K562 (cell line): Measurements from ENCODE around the gene IDNK. TPM values are rescaled to one million over a fixed set of nuclear protein-coding genes. Genes with fewer than 3 reads are reported as not detected.
A peak's percentile ranks its signal among the peaks of the same experiment; 100 is the strongest.

ENCODE experiments used
- ATAC-seq: fragments of 200-7000 bp; cut with Tn5 transposase; 3 replicates; pipeline ENCODE4 v1.9.1; 2020; ENCODE audit warnings: moderate library complexity
- BruUV-seq: library from RNA; stranded (reverse); fragments of 400-500 nt; replicated peaks from 2 replicates; lab custom pipeline; 2021; lab: Mats Ljungman, UMichigan
- CTCF ChIA-PET: fragments of 300-600 bp; formaldehyde crosslinking; extraction: SDS; loops from one replicate; lab custom pipeline; 2021; ENCODE audit warnings: low intra/inter-chr PET ratio; lab: Yijun Ruan, JAX
- POLR2A ChIA-PET: fragments of 300-600, 350-650 bp; sonication (Branson Sonifier 250); formaldehyde crosslinking; extraction: SDS; loops from one replicate; lab custom pipeline; 2021; ENCODE audit warnings: antibody characterized with exemption, inconsistent platforms; lab: Yijun Ruan, JAX
- DNase-seq, 4 experiments: peaks; one replicate each; pipeline versions ENCODE4 v3.0.0 to v3.0.0-alpha.2; 2011 to 2018; ENCODE audit warnings: low spot score in 3 of 4, mixed read lengths in 3 of 4; ENCODE audit errors: extremely low read depth in 1 of 4
- FAIRE-seq: peaks from 2 replicates; lab custom pipeline; 2011; peaks lifted over from hg19 to GRCh38; lab: Jason Lieb, UNC
- H2AFZ ChIP-seq: 2 replicates; pipeline ENCODE4 v1.6.0; 2011; ENCODE audit warnings: low read depth, low read length, control low read depth, inconsistent platforms
- H3K27ac ChIP-seq: fragments of 200-600 bp; 3 replicates; pipeline ENCODE4 v1.8.0; 2011; ENCODE audit warnings: low read depth, mild to moderate bottlenecking, control low read depth, inconsistent platforms, low read length, moderate library complexity, mixed read lengths; ENCODE audit errors: extremely low read depth
- H3K27me3 ChIP-seq, 2 experiments: fragments of 300-600 bp in 1 of 2; 2 replicates in 1 of 2; 3 replicates in 1 of 2; pipeline versions ENCODE4 v1.6.0 to v1.8.0; 2011; ENCODE audit warnings: inconsistent platforms in 2 of 2, low read length in 2 of 2, mild to moderate bottlenecking in 1 of 2, mixed read lengths in 1 of 2, moderate library complexity in 1 of 2; ENCODE audit not compliant: control insufficient read depth in 2 of 2, insufficient read depth in 2 of 2
- H3K36me3 ChIP-seq: fragments of 300-600 bp; 3 replicates; pipeline ENCODE4 v1.8.0; 2011; ENCODE audit warnings: mild to moderate bottlenecking, low read length, inconsistent platforms; ENCODE audit not compliant: control insufficient read depth, insufficient read depth
- H3K4me1 ChIP-seq, 2 experiments: fragments of 200-600 bp in 1 of 2; replicated peaks in 1 of 2; 2 replicates in 1 of 2; 3 replicates in 1 of 2; pipeline versions ENCODE4 v1.5.1 to v1.8.0; 2011; ENCODE audit warnings: inconsistent platforms in 2 of 2, low read length in 2 of 2, mild to moderate bottlenecking in 1 of 2, mixed read lengths in 1 of 2, moderate library complexity in 1 of 2; ENCODE audit not compliant: control insufficient read depth in 2 of 2, insufficient read depth in 2 of 2
- H3K4me2 ChIP-seq: 2 replicates; pipeline ENCODE4 v1.6.1; 2011; ENCODE audit warnings: low read length, control low read depth, inconsistent platforms, mixed read lengths; ENCODE audit not compliant: insufficient read depth
- H3K4me3 ChIP-seq: fragments of 200-600 bp; sonication (generic), shearing (Covaris generic); 2 replicates; pipeline ENCODE4 v1.5.1; 2016; ENCODE audit warnings: control low read depth, inconsistent platforms
- H3K79me2 ChIP-seq: fragments of 200-600 bp; 3 replicates; pipeline ENCODE4 v1.8.0; 2011; ENCODE audit warnings: low read length, inconsistent platforms; ENCODE audit not compliant: control insufficient read depth, insufficient read depth
- H3K9ac ChIP-seq, 2 experiments: 2 replicates each; pipeline versions ENCODE4 v1.6.0 to v1.6.1; 2011; ENCODE audit warnings: low read depth in 2 of 2, low read length in 2 of 2, control low read depth in 1 of 2, inconsistent platforms in 1 of 2, mild to moderate bottlenecking in 1 of 2, mixed read lengths in 1 of 2; ENCODE audit not compliant: insufficient read depth in 1 of 2
- H3K9me1 ChIP-seq: one replicate; pipeline ENCODE4 v1.6.0; 2011; ENCODE audit warnings: inconsistent platforms, mild to moderate bottlenecking, low read length, moderate library complexity; ENCODE audit not compliant: control insufficient read depth, insufficient read depth
- H3K9me3 ChIP-seq: replicated peaks from 2 replicates; pipeline ENCODE4 v1.5.1; 2011; ENCODE audit warnings: low read depth, low read length, inconsistent platforms; ENCODE audit not compliant: control insufficient read depth, insufficient read depth
- H4K20me1 ChIP-seq: replicated peaks from 2 replicates; pipeline ENCODE4 v1.6.1; 2011; ENCODE audit warnings: low read length, inconsistent platforms, mixed read lengths; ENCODE audit not compliant: control insufficient read depth, insufficient read depth
- CHD1 ChIP-seq: fragments of 200-600 bp; sonication (generic); IDR thresholded peaks from one replicate; pipeline ENCODE4 v1.6.1; 2012; ENCODE audit warnings: mild to moderate bottlenecking, moderate library complexity, low read length, inconsistent platforms
- FOXK2 ChIP-seq, 2 experiments: fragments of 450-650 bp; IDR thresholded peaks in 1 of 2; conservative IDR thresholded peaks in 1 of 2; 2 replicates each; pipeline ENCODE4 v1.6.1; 2016; ENCODE audit warnings: low read depth in 2 of 2, mild to moderate bottlenecking in 1 of 2
- MEF2D ChIP-seq: conservative IDR thresholded peaks from 2 replicates; pipeline ENCODE4 v1.6.1; 2016; ENCODE audit warnings: low read depth, missing genetic modification characterization, missing compliant biosample characterization
- WGBS: fragments of 100-300 bp; shearing (Covaris generic); methylation state at CpG from one replicate; pipeline ENCODE4 v1.1.6; 2016; ENCODE audit warnings: low coverage, mixed read lengths; ENCODE audit not compliant: insufficient coverage; ENCODE audit errors: missing lambda C conversion rate; 5-methylcytosine and 5-hydroxymethylcytosine counted together
- in situ Hi-C: fragments of 300-500 bp; cut with MboI; formaldehyde crosslinking; loops from 4 replicates; pipeline ENCODE4 v1.15.0; 2018; ENCODE audit warnings: inconsistent platforms, mixed read lengths
- intact Hi-C: fragments of 100-400 bp; cut with micrococcal nuclease; formaldehyde crosslinking; loops from 2 replicates; pipeline ENCODE4 v1.14.2; 2022
- polyA plus RNA-seq, 8 experiments: library from polyadenylated mRNA; depleted of rRNA in 4 of 8; stranded (reverse) in 5 of 8; unstranded in 3 of 8; fragments of >200 nt; fragmentation: Nextera tagmentation in 2 of 8; fragmentation: Illumina TruSeq in 1 of 8; extraction: Ambion mirVana in 2 of 8; extraction: Trizol in 1 of 8; gene quantifications; 2 replicates each; pipeline versions ENCODE4 v1.2.1 to v1.2.3, GENCODE V29; 2011 to 2014; ENCODE audit warnings: inconsistent platforms in 1 of 8, missing spikeins in 1 of 8
- small RNA-seq: library from RNA; depleted of rRNA; stranded (forward); fragments of <200 nt; gene quantifications from one replicate; pipeline ENCODE3, GENCODE V24; 2014
- total RNA-seq, 7 experiments: library from RNA; depleted of rRNA in 6 of 7; stranded (reverse); fragments of >200 nt in 6 of 7; fragmentation: Illumina TruSeq in 2 of 7; extraction: Trizol in 2 of 7; gene quantifications; 2 replicates each; pipeline versions ENCODE4 v1.2.1 to v1.2.3, GENCODE V29; 2011 to 2021; ENCODE audit warnings: low replicate concordance in 1 of 7

Gene IDNK
- total and polyA plus RNA-seq, 9 of the 15 experiments (the other 6 are each of a cell fraction or from before 2014, with no cell fraction given): 0.41 to 1.1 (median 0.55) TPM

DNA sequence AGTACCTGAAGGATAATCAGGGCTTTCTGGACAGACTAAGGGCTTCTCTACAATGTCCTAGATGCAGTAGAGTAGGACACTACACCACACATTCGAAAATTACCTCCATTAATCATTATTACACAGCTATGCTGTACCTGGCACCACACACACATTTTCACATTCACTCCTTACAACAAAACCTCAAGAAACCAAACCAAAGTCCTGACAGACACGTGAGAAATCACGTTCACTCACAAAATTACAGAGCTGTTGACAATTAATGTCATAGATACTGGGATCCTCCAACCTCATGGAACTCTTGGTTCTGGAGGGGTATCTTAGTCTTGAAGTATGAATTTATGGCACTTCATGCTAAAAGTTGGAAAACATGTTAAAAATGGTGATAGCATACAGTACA, 68.5 kb downstream of the IDNK start:
- 81% methylated on average over 3 of the region's 3 CpGs for WGBS
- Histone ChIP-seq H3K9me1 (no peaks in the 10 kb centered on the region), H2AFZ (no peak overlapping the region), H3K4me3 (no peak overlapping the region), H3K36me3 (0 out of 3 replicates have a peak, but pooled peaks cover 8% of the 10 kb centered on the region), H3K9me3 (no peaks in the 10 kb centered on the region), H3K4me2 (no peak overlapping the region), H3K27me3 (no peaks in the 10 kb centered on the region), H3K27ac (no peak overlapping the region), H3K9ac (no peak overlapping the region), H4K20me1 (peaks cover 24% of the 10 kb centered on the region), H3K4me1 (no peaks in the 10 kb centered on the region; a peak in 1 of 5 replicates), H3K79me2 (peaks cover 98% of the 10 kb centered on the region)
- BruUV-seq: no TSS peak
- peak; percentile 32; the same call in 2 of the 3 replicates for ATAC-seq
- no peak for DNase-seq
- intact Hi-C loops (no loop called here), in situ Hi-C loops (no loop called here)
- CTCF ChIA-PET: no interaction called here
- TF ChIP-seq FOXK2 (conservative IDR thresholded peaks at IDR 0.05 in 1 of 2, IDR thresholded peaks at IDR 0.05 in 1 of 2; ENCODE audit: low read depth in 2 of 2): no peak
- TF ChIP-seq CHD1: no peak
- no peak for TF ChIP-seq MEF2D (tag)
- no peak for FAIRE-seq
- POLR2A ChIA-PET: interaction anchor here (1.0 to 2.2 kb wide), 2 partner anchors 17 to 25 kb away, joined by 4 to 9 read pairs; partner anchors contain the start of gene UBQLN1

Small RNA genes lying within 50 kb of the gene (small RNA-seq; reads per million reads assigned to genes)
- gene RNU4-15P: not detected

Other genes with a start within 250 kb of the IDNK start
- gene FRMD3, start 84.7 kb upstream of the IDNK start, total RNA-seq (2014; rRNA removed): 0.09 and 0.33 TPM in 2 replicates
- 0.26 and 0.36 TPM in 2 replicates for gene FRMD3, start 84.7 kb upstream of the IDNK start, total RNA-seq (2014; rRNA removed; fragmentation: Illumina TruSeq; extraction: Trizol)
- 0.26 and 0.33 TPM in 2 replicates for gene FRMD3, start 84.7 kb upstream of the IDNK start, total RNA-seq (2015; rRNA removed; fragmentation: Illumina TruSeq; extraction: Trizol)
- gene FRMD3, start 84.7 kb upstream of the IDNK start, total RNA-seq (2021): 0.29 and 0.51 TPM in 2 replicates
- gene FRMD3, start 84.7 kb upstream of the IDNK start, polyA plus RNA-seq (2011; rRNA removed): 0.16 and 0.21 TPM in 2 replicates
- 0.12 and 0.37 TPM in 2 replicates for gene FRMD3, start 84.7 kb upstream of the IDNK start, polyA plus RNA-seq (2014; fragmentation: Illumina TruSeq; extraction: Trizol)
- gene FRMD3, start 84.7 kb upstream of the IDNK start, polyA plus RNA-seq (2014; fragmentation: Nextera tagmentation; extraction: Ambion mirVana): under 1 TPM; 0.10 to 0.14 TPM
- gene FRMD3, start 84.7 kb upstream of the IDNK start, polyA plus RNA-seq (2014; rRNA removed): 0.16 and 0.34 TPM in 2 replicates
- gene UBQLN1, start 84.8 kb downstream of the IDNK start, total RNA-seq (2014; rRNA removed): 66.0 and 87.3 TPM in 2 replicates
- 52.8 and 54.2 TPM in 2 replicates for gene UBQLN1, start 84.8 kb downstream of the IDNK start, total RNA-seq (2014; rRNA removed; fragmentation: Illumina TruSeq; extraction: Trizol)
- gene UBQLN1, start 84.8 kb downstream of the IDNK start, total RNA-seq (2015; rRNA removed; fragmentation: Illumina TruSeq; extraction: Trizol): 41.8 and 44.4 TPM in 2 replicates
- gene UBQLN1, start 84.8 kb downstream of the IDNK start, total RNA-seq (2021): 75.2 and 76.5 TPM in 2 replicates
- gene UBQLN1, start 84.8 kb downstream of the IDNK start, polyA plus RNA-seq (2011; rRNA removed): 89.4 and 120 TPM in 2 replicates
- gene UBQLN1, start 84.8 kb downstream of the IDNK start, polyA plus RNA-seq (2014; fragmentation: Illumina TruSeq; extraction: Trizol): 64.5 and 72.8 TPM in 2 replicates
- 10 to 100 TPM in 1 of 2 experiments, 1 to 10 TPM in 1; 7.5 to 10.2 TPM for gene UBQLN1, start 84.8 kb downstream of the IDNK start, polyA plus RNA-seq (2014; fragmentation: Nextera tagmentation; extraction: Ambion mirVana)
- 45.9 and 51.4 TPM in 2 replicates for gene UBQLN1, start 84.8 kb downstream of the IDNK start, polyA plus RNA-seq (2014; rRNA removed)
- gene GKAP1, start 194.6 kb downstream of the IDNK start, total RNA-seq (2014; rRNA removed): 2.5 TPM in 2 replicates
- 2.2 and 2.4 TPM in 2 replicates for gene GKAP1, start 194.6 kb downstream of the IDNK start, total RNA-seq (2014; rRNA removed; fragmentation: Illumina TruSeq; extraction: Trizol)
- gene GKAP1, start 194.6 kb downstream of the IDNK start, total RNA-seq (2015; rRNA removed; fragmentation: Illumina TruSeq; extraction: Trizol): 2.9 and 3.0 TPM in 2 replicates
- gene GKAP1, start 194.6 kb downstream of the IDNK start, total RNA-seq (2021): 2.2 and 2.7 TPM in 2 replicates
- gene GKAP1, start 194.6 kb downstream of the IDNK start, polyA plus RNA-seq (2011; rRNA removed): 3.0 and 3.8 TPM in 2 replicates
- 3.2 and 3.4 TPM in 2 replicates for gene GKAP1, start 194.6 kb downstream of the IDNK start, polyA plus RNA-seq (2014; fragmentation: Illumina TruSeq; extraction: Trizol)
- 1 to 10 TPM; 1.0 to 1.2 TPM for gene GKAP1, start 194.6 kb downstream of the IDNK start, polyA plus RNA-seq (2014; fragmentation: Nextera tagmentation; extraction: Ambion mirVana)
- gene GKAP1, start 194.6 kb downstream of the IDNK start, polyA plus RNA-seq (2014; rRNA removed): 2.1 and 2.9 TPM in 2 replicates